HepG2 (cell line): Measurements from ENCODE around the gene CDKN2C. TPM values are rescaled to one million over a fixed set of nuclear protein-coding genes. Genes with fewer than 3 reads are reported as not detected.

Experiments
- ELF3 ChIP-seq: IDR thresholded peaks from 2 replicates; pipeline ENCODE4 v1.6.1; 2016; ENCODE audit warnings: missing genetic modification reagents, missing compliant biosample characterization
- HOXD1 ChIP-seq: sonication (generic); formaldehyde crosslinking; IDR thresholded peaks from 2 replicates; pipeline ENCODE4 v1.5.0; 2020; ENCODE audit warnings: missing genetic modification reagents
- POLR2G ChIP-seq: fragments of 200-400 bp; formaldehyde crosslinking; IDR thresholded peaks from 2 replicates; pipeline ENCODE4 v1.6.1; 2018; ENCODE audit warnings: mild to moderate bottlenecking, low read depth, low read length, moderate library complexity
- RARG ChIP-seq: sonication (generic); formaldehyde crosslinking; IDR thresholded peaks from 2 replicates; pipeline ENCODE4 v1.4.0; 2020; ENCODE audit warnings: low read depth, mild to moderate bottlenecking, missing genetic modification reagents
- SAP130 ChIP-seq: IDR thresholded peaks from 2 replicates; pipeline ENCODE4 v1.6.1; 2016; ENCODE audit warnings: low read depth
- SRY ChIP-seq: sonication (generic); formaldehyde crosslinking; IDR thresholded peaks from 2 replicates; pipeline ENCODE4 v1.8.0; 2022; ENCODE audit warnings: mild to moderate bottlenecking, missing genetic modification reagents
- ZNF557 ChIP-seq: sonication (generic); formaldehyde crosslinking; IDR thresholded peaks from 2 replicates; pipeline ENCODE4 v1.4.0; 2020; ENCODE audit warnings: missing genetic modification reagents
- ZNF616 ChIP-seq: sonication (generic); formaldehyde crosslinking; IDR thresholded peaks from 2 replicates; pipeline ENCODE4 v1.5.0; 2020; ENCODE audit warnings: low read depth, mild to moderate bottlenecking, missing genetic modification reagents
- polyA plus RNA-seq, 8 experiments: library from polyadenylated mRNA; depleted of rRNA in 3 of 8; stranded (reverse) in 7 of 8; unstranded in 1 of 8; fragments of >200 nt; fragmentation: Illumina TruSeq in 4 of 8; extraction: Trizol in 4 of 8; gene quantifications; 2 replicates each; pipeline versions ENCODE4 v1.2.1 to v1.2.3, GENCODE V29; 2011 to 2016; ENCODE audit warnings: low read depth in 4 of 8, missing spikeins in 1 of 8, mixed read lengths in 1 of 8; ENCODE audit not compliant: insufficient read depth in 1 of 8
- total RNA-seq, 5 experiments: library from RNA; depleted of rRNA; stranded (reverse); fragments of >200 nt; fragmentation: Illumina TruSeq; extraction: Trizol; gene quantifications; 2 replicates each; pipeline ENCODE4 v1.2.3, GENCODE V29; 2016; ENCODE audit warnings: low read depth in 1 of 5
- TF ChIP-seq, protein P1 (sequence below), 2 experiments: sonication (generic) in 1 of 2; formaldehyde crosslinking in 1 of 2; IDR thresholded peaks; 2 replicates each; pipeline versions ENCODE4 v1.4.0 to v1.6.1; 2018 to 2020; ENCODE audit warnings: missing genetic modification reagents in 2 of 2, borderline replicate concordance in 1 of 2, low read depth in 1 of 2, mild to moderate bottlenecking in 1 of 2, missing biosample characterization in 1 of 2
- TF ChIP-seq, protein P2 (sequence below): IDR thresholded peaks from 2 replicates; pipeline ENCODE4 v1.6.1; 2016
- TF ChIP-seq, protein P3 (sequence below): sonication (generic); formaldehyde crosslinking; IDR thresholded peaks from 2 replicates; pipeline ENCODE4 v1.5.1; 2020; ENCODE audit warnings: missing genetic modification reagents, mild to moderate bottlenecking, borderline replicate concordance
- TF ChIP-seq, protein P4 (sequence below), 2 experiments: fragments of 450-650 bp in 1 of 2; sonication (generic) in 1 of 2; formaldehyde crosslinking in 1 of 2; IDR thresholded peaks; 2 replicates each; pipeline versions ENCODE4 v1.6.1 to v1.8.0; 2016 to 2022; ENCODE audit warnings: antibody characterized with exemption in 1 of 2, mild to moderate bottlenecking in 1 of 2, missing genetic modification reagents in 1 of 2

Gene CDKN2C
- total and polyA plus RNA-seq, 2 of the 13 experiments (the other 11 are each of a cell fraction or from before 2014, with no cell fraction given): 7.8 to 13.7 TPM

DNA sequence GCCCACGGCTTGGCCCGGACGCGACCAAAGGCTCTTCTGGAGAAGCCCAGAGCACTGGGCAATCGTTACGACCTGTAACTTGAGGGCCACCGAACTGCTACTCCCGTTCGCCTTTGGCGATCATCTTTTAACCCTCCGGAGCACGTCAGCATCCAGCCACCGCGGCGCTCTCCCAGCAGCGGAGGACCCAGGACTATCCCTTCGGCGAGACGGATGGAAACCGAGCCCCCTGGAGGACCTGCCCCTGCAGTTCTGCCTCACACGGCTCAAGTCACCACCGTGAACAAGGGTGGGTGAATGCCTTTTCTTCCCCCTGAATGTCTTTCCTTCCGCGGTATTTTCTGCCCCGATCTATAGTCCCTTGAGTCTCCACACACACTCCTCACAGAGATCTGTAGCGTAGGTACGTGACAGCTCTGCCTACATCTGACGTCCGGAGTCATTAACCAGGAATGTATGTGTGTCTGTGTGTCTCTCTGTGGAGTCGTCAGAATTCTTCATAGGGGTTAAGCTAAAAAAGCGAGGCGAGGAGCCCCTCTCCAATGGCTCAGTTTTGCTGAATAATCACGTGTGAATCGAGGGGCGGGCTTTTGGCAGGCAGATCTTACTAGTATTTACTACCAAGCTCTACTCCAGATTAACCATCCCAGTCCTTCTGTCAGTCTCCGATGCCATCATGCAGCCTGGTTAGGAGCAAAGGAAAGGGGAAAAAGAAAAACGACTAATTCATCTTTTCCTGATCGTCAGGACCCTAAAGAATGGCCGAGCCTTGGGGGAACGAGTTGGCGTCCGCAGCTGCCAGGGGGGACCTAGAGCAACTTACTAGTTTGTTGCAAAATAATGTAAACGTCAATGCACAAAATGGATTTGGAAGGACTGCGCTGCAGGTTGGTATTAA is at the start of gene CDKN2C (continued):
- TF ChIP-seq, protein P1, sequence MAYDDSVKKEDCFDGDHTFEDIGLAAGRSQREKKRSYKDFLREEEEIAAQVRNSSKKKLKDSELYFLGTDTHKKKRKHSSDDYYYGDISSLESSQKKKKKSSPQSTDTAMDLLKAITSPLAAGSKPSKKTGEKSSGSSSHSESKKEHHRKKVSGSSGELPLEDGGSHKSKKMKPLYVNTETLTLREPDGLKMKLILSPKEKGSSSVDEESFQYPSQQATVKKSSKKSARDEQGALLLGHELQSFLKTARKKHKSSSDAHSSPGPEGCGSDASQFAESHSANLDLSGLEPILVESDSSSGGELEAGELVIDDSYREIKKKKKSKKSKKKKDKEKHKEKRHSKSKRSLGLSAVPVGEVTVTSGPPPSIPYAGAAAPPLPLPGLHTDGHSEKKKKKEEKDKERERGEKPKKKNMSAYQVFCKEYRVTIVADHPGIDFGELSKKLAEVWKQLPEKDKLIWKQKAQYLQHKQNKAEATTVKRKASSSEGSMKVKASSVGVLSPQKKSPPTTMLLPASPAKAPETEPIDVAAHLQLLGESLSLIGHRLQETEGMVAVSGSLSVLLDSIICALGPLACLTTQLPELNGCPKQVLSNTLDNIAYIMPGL (CRISPR knock-in tag; IDR thresholded peaks at IDR 0.05; ENCODE audit: borderline replicate concordance in 1 of 2, low read depth in 1 of 2): peak; percentile 14 to 31; a peak in 3 of 4 replicates
- TF ChIP-seq SAP130 (peak; percentile 76), ZNF616 (CRISPR knock-in tag) (peak; percentile 30; the same call in 1 of the 2 replicates), POLR2G (peak; percentile 48; the same call in 1 of the 2 replicates), SRY (CRISPR knock-in tag) (peak; percentile 51; the same call in 1 of the 2 replicates), ELF3 (CRISPR knock-in tag) (no peak), HOXD1 (CRISPR knock-in tag) (no peak), RARG (no peak), ZNF557 (CRISPR knock-in tag) (no peak)
- TF ChIP-seq, protein P2, sequence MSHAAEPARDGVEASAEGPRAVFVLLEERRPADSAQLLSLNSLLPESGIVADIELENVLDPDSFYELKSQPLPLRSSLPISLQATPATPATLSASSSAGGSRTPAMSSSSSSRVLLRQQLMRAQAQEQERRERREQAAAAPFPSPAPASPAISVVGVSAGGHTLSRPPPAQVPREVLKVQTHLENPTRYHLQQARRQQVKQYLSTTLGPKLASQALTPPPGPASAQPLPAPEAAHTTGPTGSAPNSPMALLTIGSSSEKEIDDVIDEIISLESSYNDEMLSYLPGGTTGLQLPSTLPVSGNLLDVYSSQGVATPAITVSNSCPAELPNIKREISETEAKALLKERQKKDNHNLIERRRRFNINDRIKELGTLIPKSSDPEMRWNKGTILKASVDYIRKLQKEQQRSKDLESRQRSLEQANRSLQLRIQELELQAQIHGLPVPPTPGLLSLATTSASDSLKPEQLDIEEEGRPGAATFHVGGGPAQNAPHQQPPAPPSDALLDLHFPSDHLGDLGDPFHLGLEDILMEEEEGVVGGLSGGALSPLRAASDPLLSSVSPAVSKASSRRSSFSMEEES (CRISPR knock-in tag): peak; percentile 12; the same call in 1 of the 2 replicates
- TF ChIP-seq, protein P3, sequence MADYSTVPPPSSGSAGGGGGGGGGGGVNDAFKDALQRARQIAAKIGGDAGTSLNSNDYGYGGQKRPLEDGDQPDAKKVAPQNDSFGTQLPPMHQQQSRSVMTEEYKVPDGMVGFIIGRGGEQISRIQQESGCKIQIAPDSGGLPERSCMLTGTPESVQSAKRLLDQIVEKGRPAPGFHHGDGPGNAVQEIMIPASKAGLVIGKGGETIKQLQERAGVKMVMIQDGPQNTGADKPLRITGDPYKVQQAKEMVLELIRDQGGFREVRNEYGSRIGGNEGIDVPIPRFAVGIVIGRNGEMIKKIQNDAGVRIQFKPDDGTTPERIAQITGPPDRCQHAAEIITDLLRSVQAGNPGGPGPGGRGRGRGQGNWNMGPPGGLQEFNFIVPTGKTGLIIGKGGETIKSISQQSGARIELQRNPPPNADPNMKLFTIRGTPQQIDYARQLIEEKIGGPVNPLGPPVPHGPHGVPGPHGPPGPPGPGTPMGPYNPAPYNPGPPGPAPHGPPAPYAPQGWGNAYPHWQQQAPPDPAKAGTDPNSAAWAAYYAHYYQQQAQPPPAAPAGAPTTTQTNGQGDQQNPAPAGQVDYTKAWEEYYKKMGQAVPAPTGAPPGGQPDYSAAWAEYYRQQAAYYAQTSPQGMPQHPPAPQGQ (CRISPR knock-in tag): no peak
- TF ChIP-seq, protein P4, sequence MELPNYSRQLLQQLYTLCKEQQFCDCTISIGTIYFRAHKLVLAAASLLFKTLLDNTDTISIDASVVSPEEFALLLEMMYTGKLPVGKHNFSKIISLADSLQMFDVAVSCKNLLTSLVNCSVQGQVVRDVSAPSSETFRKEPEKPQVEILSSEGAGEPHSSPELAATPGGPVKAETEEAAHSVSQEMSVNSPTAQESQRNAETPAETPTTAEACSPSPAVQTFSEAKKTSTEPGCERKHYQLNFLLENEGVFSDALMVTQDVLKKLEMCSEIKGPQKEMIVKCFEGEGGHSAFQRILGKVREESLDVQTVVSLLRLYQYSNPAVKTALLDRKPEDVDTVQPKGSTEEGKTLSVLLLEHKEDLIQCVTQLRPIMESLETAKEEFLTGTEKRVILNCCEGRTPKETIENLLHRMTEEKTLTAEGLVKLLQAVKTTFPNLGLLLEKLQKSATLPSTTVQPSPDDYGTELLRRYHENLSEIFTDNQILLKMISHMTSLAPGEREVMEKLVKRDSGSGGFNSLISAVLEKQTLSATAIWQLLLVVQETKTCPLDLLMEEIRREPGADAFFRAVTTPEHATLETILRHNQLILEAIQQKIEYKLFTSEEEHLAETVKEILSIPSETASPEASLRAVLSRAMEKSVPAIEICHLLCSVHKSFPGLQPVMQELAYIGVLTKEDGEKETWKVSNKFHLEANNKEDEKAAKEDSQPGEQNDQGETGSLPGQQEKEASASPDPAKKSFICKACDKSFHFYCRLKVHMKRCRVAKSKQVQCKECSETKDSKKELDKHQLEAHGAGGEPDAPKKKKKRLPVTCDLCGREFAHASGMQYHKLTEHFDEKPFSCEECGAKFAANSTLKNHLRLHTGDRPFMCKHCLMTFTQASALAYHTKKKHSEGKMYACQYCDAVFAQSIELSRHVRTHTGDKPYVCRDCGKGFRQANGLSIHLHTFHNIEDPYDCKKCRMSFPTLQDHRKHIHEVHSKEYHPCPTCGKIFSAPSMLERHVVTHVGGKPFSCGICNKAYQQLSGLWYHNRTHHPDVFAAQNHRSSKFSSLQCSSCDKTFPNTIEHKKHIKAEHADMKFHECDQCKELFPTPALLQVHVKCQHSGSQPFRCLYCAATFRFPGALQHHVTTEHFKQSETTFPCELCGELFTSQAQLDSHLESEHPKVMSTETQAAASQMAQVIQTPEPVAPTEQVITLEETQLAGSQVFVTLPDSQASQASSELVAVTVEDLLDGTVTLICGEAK (IDR thresholded peaks at IDR 0.05): no peak
- TF ChIP-seq, protein P4 (CRISPR knock-in tag; IDR thresholded peaks at IDR 0.05): peak; percentile 56; the same call in 1 of the 2 replicates
